GM10266 (cell line): Measurements from ENCODE around the gene DHDH.

Experiments used
- DNase-seq: peaks from one replicate; pipeline ENCODE4 v3.0.0; 2012; ENCODE audit errors: extremely low spot score
- CTCF ChIP-seq: IDR thresholded peaks from 2 replicates; pipeline ENCODE4 v1.5.1; 2012; ENCODE audit warnings: mild to moderate bottlenecking, low read depth; ENCODE audit not compliant: control insufficient read depth, insufficient read depth; ENCODE audit errors: missing control alignments

The DHDH gene

GRCh38 chr19:48993175-48994034 is 59.9 kb downstream of the DHDH start, which contains the start of the genes GYS1 and RUVBL2:
Gene GYS1, minus strand, starts transcription at chr19:48993309. Its CDS starts 197 bp downstream, at chr19:48993112.
Gene RUVBL2, plus strand, starts transcription at chr19:48993887. Its CDS starts 25 bp downstream, at chr19:48993912.
- peak; percentile 96 for TF ChIP-seq CTCF
- peak; percentile 98 for DNase-seq

DNA sequence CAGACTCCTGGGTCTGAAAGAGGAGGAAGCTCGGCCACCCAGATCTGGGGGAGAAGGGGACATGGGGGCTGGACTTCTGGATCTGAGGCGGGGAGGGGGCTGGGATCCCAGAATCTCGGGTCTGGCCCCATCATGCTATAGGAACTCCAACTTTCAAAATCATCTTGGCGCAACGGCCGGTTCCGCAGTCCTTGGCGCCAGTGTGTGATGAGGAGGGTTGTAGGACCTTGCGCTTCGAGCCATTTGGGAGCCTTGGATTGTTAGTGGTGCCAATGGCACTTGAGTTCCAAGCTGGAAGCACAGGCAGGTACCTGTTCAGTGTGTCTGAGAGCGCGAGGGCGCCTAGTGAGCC is 60.5 kb downstream of the DHDH start:
- DNase-seq = no peak
- TF ChIP-seq CTCF = no peak
